HCT116 (cell line): ENCODE data around the gene E2F1. TPM values are rescaled to one million over a fixed set of nuclear protein-coding genes. Genes with fewer than 3 reads are reported as not detected.

ENCODE experiments used
- ATAC-seq: fragments of 200-7000 bp; cut with Tn5 transposase; 2 replicates; pipeline ENCODE4 v1.9.1; 2020; ENCODE audit warnings: mild to moderate bottlenecking, moderate library complexity
- BruUV-seq: library from RNA; stranded (reverse); fragments of 400-500 nt; replicated peaks from 2 replicates; lab custom pipeline; 2021; lab: Mats Ljungman, UMichigan
- CTCF ChIA-PET: fragments of 300-600 bp; sonication (Branson Sonifier 250); formaldehyde crosslinking; loops from one replicate; lab custom pipeline; 2021; ENCODE audit warnings: antibody characterized with exemption; lab: Charles Lee
- POLR2A ChIA-PET: fragments of 300-600, 350-600 bp; sonication (Branson Sonifier 250); formaldehyde crosslinking; loops from one replicate; lab custom pipeline; 2021; ENCODE audit warnings: antibody characterized with exemption; lab: Charles Lee
- RAD21 ChIA-PET, 2 experiments: fragments of 300-600 bp; sonication (Branson Sonifier 250); formaldehyde crosslinking; loops; one replicate each; lab custom pipeline; 2023; ENCODE audit warnings: low total read pairs in 2 of 2; ENCODE audit not compliant: uncharacterized antibody in 2 of 2, unreplicated experiment in 2 of 2, low non-redundant PET in 1 of 2; lab: Charles Lee
- DNase-seq: peaks from one replicate; pipeline ENCODE4 v3.0.0-alpha.2; 2010; ENCODE audit warnings: low read depth, low spot score
- H2AFZ ChIP-seq: fragments of 200-600 bp; shearing (Covaris generic), sonication (generic); 2 replicates; pipeline ENCODE4 v1.6.1; 2017; ENCODE audit warnings: low read depth, mixed run types, mixed read lengths, antibody characterized with exemption, low read length; ENCODE audit not compliant: poor library complexity, severe bottlenecking
- H3K27ac ChIP-seq: 2 replicates; pipeline ENCODE4 v1.5.1; 2012; ENCODE audit warnings: low read depth, low read length
- H3K27me3 ChIP-seq: fragments of 200-600 bp; sonication (generic); 2 replicates; pipeline ENCODE4 v1.6.1; 2016; ENCODE audit warnings: mixed run types, low read length, mixed read lengths; ENCODE audit not compliant: insufficient read depth
- H3K36me3 ChIP-seq, 2 experiments: fragments of 200-500 bp in 1 of 2; fragments of 200-600 bp in 1 of 2; sonication (Bioruptor generic) in 1 of 2; sonication (generic) in 1 of 2; 2 replicates each; pipeline versions ENCODE4 v1.5.1 to v1.6.1; 2014 to 2016; ENCODE audit warnings: low read length in 2 of 2, inconsistent platforms in 1 of 2, mixed read lengths in 1 of 2, mixed run types in 1 of 2; ENCODE audit not compliant: insufficient read depth in 2 of 2, control insufficient read depth in 1 of 2
- H3K4me1 ChIP-seq, 2 experiments: fragments of 200-600 bp in 1 of 2; sonication (generic) in 1 of 2; 2 replicates each; pipeline versions ENCODE4 v1.5.1 to v1.6.1; 2012 to 2017; ENCODE audit warnings: low read length in 2 of 2, inconsistent platforms in 1 of 2, mild to moderate bottlenecking in 1 of 2, mixed read lengths in 1 of 2, mixed run types in 1 of 2, moderate library complexity in 1 of 2; ENCODE audit not compliant: insufficient read depth in 2 of 2, control insufficient read depth in 1 of 2
- H3K4me2 ChIP-seq: fragments of 200-600 bp; sonication (generic); 2 replicates; pipeline ENCODE4 v1.6.1; 2017; ENCODE audit warnings: mixed run types, low read length, mixed read lengths
- H3K4me3 ChIP-seq, 2 experiments: fragments of 200-600 bp in 1 of 2; sonication (generic) in 1 of 2; replicated peaks in 1 of 2; 2 replicates each; pipeline ENCODE4 v1.5.1; 2011 to 2016; ENCODE audit warnings: low read length in 2 of 2, control low read depth in 1 of 2, low read depth in 1 of 2, mild to moderate bottlenecking in 1 of 2, mixed read lengths in 1 of 2, mixed run types in 1 of 2
- H3K79me2 ChIP-seq: fragments of 200-600 bp; sonication (generic); 2 replicates; pipeline ENCODE4 v1.6.1; 2017; ENCODE audit warnings: mild to moderate bottlenecking, mixed run types, low read length, moderate library complexity, mixed read lengths; ENCODE audit not compliant: insufficient read depth
- H3K9ac ChIP-seq: fragments of 200-600 bp; sonication (generic); 2 replicates; pipeline ENCODE4 v1.6.1; 2016; ENCODE audit warnings: low read length, mixed read lengths
- H3K9me2 ChIP-seq: fragments of 200-600 bp; sonication (generic), shearing (Covaris generic); 2 replicates; pipeline ENCODE4 v1.6.1; 2017; ENCODE audit warnings: mixed run types, mild to moderate bottlenecking, moderate library complexity; ENCODE audit not compliant: insufficient read depth
- H3K9me3 ChIP-seq, 2 experiments: fragments of 200-500 bp in 1 of 2; fragments of 200-600 bp in 1 of 2; sonication (Bioruptor generic) in 1 of 2; sonication (generic) in 1 of 2; 2 replicates each; pipeline ENCODE4 v1.6.1; 2014 to 2017; ENCODE audit warnings: low read length in 2 of 2, mixed read lengths in 2 of 2, inconsistent platforms in 1 of 2, low read depth in 1 of 2, mild to moderate bottlenecking in 1 of 2, mixed run types in 1 of 2, moderate library complexity in 1 of 2; ENCODE audit not compliant: control insufficient read depth in 1 of 2, insufficient read depth in 1 of 2
- H4K20me1 ChIP-seq: fragments of 200-600 bp; sonication (generic), shearing (Covaris generic); 2 replicates; pipeline ENCODE4 v1.6.1; 2017; ENCODE audit warnings: mixed run types, mild to moderate bottlenecking, moderate library complexity; ENCODE audit not compliant: insufficient read depth
- CBX3 ChIP-seq: IDR thresholded peaks from 2 replicates; pipeline ENCODE4 v1.6.1; 2012; ENCODE audit warnings: low read depth
- CTCF ChIP-seq, 3 experiments: fragments of 200-600 bp in 1 of 3; sonication (generic) in 1 of 3; IDR thresholded peaks in 2 of 3; conservative IDR thresholded peaks in 1 of 3; 2 replicates each; pipeline ENCODE4 v1.5.1; 2012 to 2017; ENCODE audit warnings: low read depth in 2 of 3, low read length in 2 of 3, antibody characterized with exemption in 1 of 3, borderline replicate concordance in 1 of 3, control low read depth in 1 of 3, mild to moderate bottlenecking in 1 of 3, mixed read lengths in 1 of 3, mixed run types in 1 of 3, moderate library complexity in 1 of 3; ENCODE audit not compliant: insufficient read depth in 1 of 3
- EGR1 ChIP-seq: IDR thresholded peaks from 2 replicates; pipeline ENCODE4 v1.6.1; 2012; ENCODE audit warnings: low read depth
- ELF1 ChIP-seq: IDR thresholded peaks from 2 replicates; pipeline ENCODE4 v1.6.1; 2012; ENCODE audit warnings: low read depth, borderline replicate concordance
- EZH2 ChIP-seq: fragments of 200-600 bp; sonication (generic); IDR thresholded peaks from 2 replicates; pipeline ENCODE4 v1.6.1; 2017; ENCODE audit warnings: antibody characterized with exemption, mixed run types
- EZH2phosphoT487 ChIP-seq: fragments of 200-600 bp; IDR thresholded peaks from 2 replicates; pipeline ENCODE4 v1.6.1; 2018; ENCODE audit warnings: antibody characterized with exemption, borderline replicate concordance
- JUND ChIP-seq: IDR thresholded peaks from 2 replicates; pipeline ENCODE4 v1.6.1; 2012
- POLR2A ChIP-seq: IDR thresholded peaks from 2 replicates; pipeline ENCODE4 v1.7.0; 2011; ENCODE audit warnings: borderline replicate concordance; ENCODE audit not compliant: insufficient read depth, insufficient read length; ENCODE audit errors: extremely low read depth
- POLR2AphosphoS5 ChIP-seq: IDR thresholded peaks from 2 replicates; pipeline ENCODE4 v1.6.1; 2011; ENCODE audit warnings: mild to moderate bottlenecking, low read depth, low read length, moderate library complexity
- RAD21 ChIP-seq: IDR thresholded peaks from 2 replicates; pipeline ENCODE4 v1.6.1; 2012; ENCODE audit warnings: low read depth, mild to moderate bottlenecking
- SIN3A ChIP-seq: IDR thresholded peaks from 2 replicates; pipeline ENCODE4 v1.6.1; 2012; ENCODE audit warnings: low read depth
- SP1 ChIP-seq: IDR thresholded peaks from 2 replicates; pipeline ENCODE4 v1.6.1; 2012; ENCODE audit warnings: low read depth
- SRF ChIP-seq: IDR thresholded peaks from 2 replicates; pipeline ENCODE4 v1.6.1; 2012; ENCODE audit warnings: low read depth
- TCF7L2 ChIP-seq: IDR thresholded peaks from 2 replicates; pipeline ENCODE4 v1.7.0; 2011; ENCODE audit warnings: borderline replicate concordance, inconsistent platforms; ENCODE audit not compliant: insufficient read depth, insufficient read length; ENCODE audit errors: extremely low read depth
- YY1 ChIP-seq: IDR thresholded peaks from 2 replicates; pipeline ENCODE4 v1.6.1; 2011; ENCODE audit warnings: low read length, low read depth, moderate library complexity, mild to moderate bottlenecking; ENCODE audit not compliant: insufficient replicate concordance; ENCODE audit errors: extremely low read depth
- ZNF274 ChIP-seq: fragments of 200-500 bp; sonication (Bioruptor generic); IDR thresholded peaks from 2 replicates; pipeline ENCODE4 v1.6.1; 2014; ENCODE audit warnings: mild to moderate bottlenecking, low read depth, low read length, inconsistent platforms
- intact Hi-C: fragments of 100-400 bp; cut with micrococcal nuclease; formaldehyde crosslinking; loops from 2 replicates; pipeline ENCODE4 v1.10.0; 2022
- total RNA-seq: library from RNA; stranded (reverse); gene quantifications from one replicate; pipeline ENCODE4 v1.2.1, GENCODE V29; 2021; ENCODE audit not compliant: unreplicated experiment
- TF ChIP-seq, protein P1 (sequence below): IDR thresholded peaks from 2 replicates; pipeline ENCODE4 v1.6.1; 2012
- TF ChIP-seq, protein P2 (sequence below): IDR thresholded peaks from 2 replicates; pipeline ENCODE4 v1.6.1; 2012; ENCODE audit warnings: low read depth
- TF ChIP-seq, protein P3 (sequence below): IDR thresholded peaks from 2 replicates; pipeline ENCODE4 v1.6.1; 2012

E2F1 gene
- total RNA-seq, 1 experiment from 2014 or later = 30.9 TPM

GRCh38 chr20:33664762-33665144 is 21.4 kb downstream of the E2F1 start:
- peaks cover 9 to 22% of the 10 kb centered on the region in 2 experiments for H3K4me1 ChIP-seq
- peaks cover 8 to 12% of the 10 kb centered on the region in 2 experiments; a peak in 3 of 4 replicates for H3K36me3 ChIP-seq
- H3K27ac ChIP-seq = peak overlapping the region; percentile 80
- no peaks in the 10 kb centered on the region for H4K20me1 ChIP-seq
- peak overlapping the region; percentile 80; the same call in 1 of the 2 replicates for H3K9ac ChIP-seq
- no peak for ATAC-seq
- H3K9me2 ChIP-seq = no peaks in the 10 kb centered on the region
- BruUV-seq = no TSS peak
- DNase-seq = no peak
- no peak overlapping the region for H2AFZ ChIP-seq
- H3K4me3 ChIP-seq = peak overlapping the region in 1 of 2 experiments; percentile 90; a peak in 1 of 4 replicates
- intact Hi-C loops = loop anchor here (5.0 kb wide), 1 partner anchor 207 kb away; no protein-coding TSS in a partner anchor
- TF ChIP-seq JUND = no peak
- no peak for TF ChIP-seq POLR2AphosphoS5
- TF ChIP-seq SP1 = no peak
- no peak for TF ChIP-seq ZNF274
- TF ChIP-seq CBX3 = no peak
- TF ChIP-seq YY1 = no peak
- TF ChIP-seq POLR2A = no peak
- TF ChIP-seq ELF1 = no peak
- TF ChIP-seq SRF = no peak
- TF ChIP-seq, protein P1, sequence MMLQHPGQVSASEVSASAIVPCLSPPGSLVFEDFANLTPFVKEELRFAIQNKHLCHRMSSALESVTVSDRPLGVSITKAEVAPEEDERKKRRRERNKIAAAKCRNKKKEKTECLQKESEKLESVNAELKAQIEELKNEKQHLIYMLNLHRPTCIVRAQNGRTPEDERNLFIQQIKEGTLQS = no peak
- no peak for TF ChIP-seq EGR1
- TF ChIP-seq, protein P2, sequence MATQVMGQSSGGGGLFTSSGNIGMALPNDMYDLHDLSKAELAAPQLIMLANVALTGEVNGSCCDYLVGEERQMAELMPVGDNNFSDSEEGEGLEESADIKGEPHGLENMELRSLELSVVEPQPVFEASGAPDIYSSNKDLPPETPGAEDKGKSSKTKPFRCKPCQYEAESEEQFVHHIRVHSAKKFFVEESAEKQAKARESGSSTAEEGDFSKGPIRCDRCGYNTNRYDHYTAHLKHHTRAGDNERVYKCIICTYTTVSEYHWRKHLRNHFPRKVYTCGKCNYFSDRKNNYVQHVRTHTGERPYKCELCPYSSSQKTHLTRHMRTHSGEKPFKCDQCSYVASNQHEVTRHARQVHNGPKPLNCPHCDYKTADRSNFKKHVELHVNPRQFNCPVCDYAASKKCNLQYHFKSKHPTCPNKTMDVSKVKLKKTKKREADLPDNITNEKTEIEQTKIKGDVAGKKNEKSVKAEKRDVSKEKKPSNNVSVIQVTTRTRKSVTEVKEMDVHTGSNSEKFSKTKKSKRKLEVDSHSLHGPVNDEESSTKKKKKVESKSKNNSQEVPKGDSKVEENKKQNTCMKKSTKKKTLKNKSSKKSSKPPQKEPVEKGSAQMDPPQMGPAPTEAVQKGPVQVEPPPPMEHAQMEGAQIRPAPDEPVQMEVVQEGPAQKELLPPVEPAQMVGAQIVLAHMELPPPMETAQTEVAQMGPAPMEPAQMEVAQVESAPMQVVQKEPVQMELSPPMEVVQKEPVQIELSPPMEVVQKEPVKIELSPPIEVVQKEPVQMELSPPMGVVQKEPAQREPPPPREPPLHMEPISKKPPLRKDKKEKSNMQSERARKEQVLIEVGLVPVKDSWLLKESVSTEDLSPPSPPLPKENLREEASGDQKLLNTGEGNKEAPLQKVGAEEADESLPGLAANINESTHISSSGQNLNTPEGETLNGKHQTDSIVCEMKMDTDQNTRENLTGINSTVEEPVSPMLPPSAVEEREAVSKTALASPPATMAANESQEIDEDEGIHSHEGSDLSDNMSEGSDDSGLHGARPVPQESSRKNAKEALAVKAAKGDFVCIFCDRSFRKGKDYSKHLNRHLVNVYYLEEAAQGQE = no peak
- TF ChIP-seq RAD21 = no peak
- no peak for TF ChIP-seq EZH2
- TF ChIP-seq, protein P3, sequence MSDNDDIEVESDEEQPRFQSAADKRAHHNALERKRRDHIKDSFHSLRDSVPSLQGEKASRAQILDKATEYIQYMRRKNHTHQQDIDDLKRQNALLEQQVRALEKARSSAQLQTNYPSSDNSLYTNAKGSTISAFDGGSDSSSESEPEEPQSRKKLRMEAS = no peak
- no peak for TF ChIP-seq SIN3A
- TF ChIP-seq TCF7L2 = no peak
- no peak for TF ChIP-seq EZH2phosphoT487
- TF ChIP-seq CTCF (IDR thresholded peaks at IDR 0.05 in 2 of 3, conservative IDR thresholded peaks at IDR 0.05 in 1 of 3; ENCODE audit: borderline replicate concordance in 1 of 3, insufficient read depth in 1 of 3, low read depth in 2 of 3, low read length in 2 of 3) = no peak
- peak overlapping the region; percentile 97 for H3K4me2 ChIP-seq
- RAD21 ChIA-PET = no interaction called here
- POLR2A ChIA-PET = interaction anchor here (1.1 to 2.3 kb wide), 2 partner anchors 11 to 20 kb away, joined by 3 to 6 read pairs; no protein-coding TSS in a partner anchor
- no peaks in the 10 kb centered on the region for H3K27me3 ChIP-seq
- CTCF ChIA-PET = interaction anchor here (1.3 to 3.0 kb wide), 3 partner anchors 11 to 207 kb away, joined by 5 to 13 read pairs (median 5); no protein-coding TSS in a partner anchor
- peaks cover 6% of the 10 kb centered on the region; the same call in 1 of the 2 replicates for H3K79me2 ChIP-seq
- H3K9me3 ChIP-seq = no peaks in the 10 kb centered on the region
